Posterior vena cava (tissue), 2 donors: ENCODE data around the gene SMU1. TPM values are rescaled to one million over a fixed set of nuclear protein-coding genes. Genes with fewer than 3 reads are reported as not detected.
"Not testable (repeated sequence)": the region's sequence is repeated elsewhere in the genome, so short reads cannot be mapped to it uniquely, and the experiment has no call there.

ENCODE experiments used
- DNase-seq: peaks from one replicate; pipeline ENCODE4 v3.0.0-alpha.2; 2020; ENCODE audit warnings: low spot score
- intact Hi-C, 2 donors: fragments of 100-400 bp; cut with DNase I; formaldehyde crosslinking; loops; one replicate each; pipeline versions ENCODE4 v1.14.1 to v1.14.2; 2022 to 2023
- total RNA-seq, 2 donors: library from RNA; stranded (reverse); fragmentation: NEBNext Ultra II Directional; extraction: Animal tissue kit (Norgen Biotek cat#: 25700); gene quantifications; one replicate each; pipeline ENCODE4 v1.2.1, GENCODE V29; 2021
- donor health status: DM: yes; HTN: yes; CAD: no.
- donor health status: DM: yes; HTN: yes; CAD: no.

SMU1 gene
- total RNA-seq, 2 donors from 2014 or later = 15.8 to 16.8 TPM

DNA sequence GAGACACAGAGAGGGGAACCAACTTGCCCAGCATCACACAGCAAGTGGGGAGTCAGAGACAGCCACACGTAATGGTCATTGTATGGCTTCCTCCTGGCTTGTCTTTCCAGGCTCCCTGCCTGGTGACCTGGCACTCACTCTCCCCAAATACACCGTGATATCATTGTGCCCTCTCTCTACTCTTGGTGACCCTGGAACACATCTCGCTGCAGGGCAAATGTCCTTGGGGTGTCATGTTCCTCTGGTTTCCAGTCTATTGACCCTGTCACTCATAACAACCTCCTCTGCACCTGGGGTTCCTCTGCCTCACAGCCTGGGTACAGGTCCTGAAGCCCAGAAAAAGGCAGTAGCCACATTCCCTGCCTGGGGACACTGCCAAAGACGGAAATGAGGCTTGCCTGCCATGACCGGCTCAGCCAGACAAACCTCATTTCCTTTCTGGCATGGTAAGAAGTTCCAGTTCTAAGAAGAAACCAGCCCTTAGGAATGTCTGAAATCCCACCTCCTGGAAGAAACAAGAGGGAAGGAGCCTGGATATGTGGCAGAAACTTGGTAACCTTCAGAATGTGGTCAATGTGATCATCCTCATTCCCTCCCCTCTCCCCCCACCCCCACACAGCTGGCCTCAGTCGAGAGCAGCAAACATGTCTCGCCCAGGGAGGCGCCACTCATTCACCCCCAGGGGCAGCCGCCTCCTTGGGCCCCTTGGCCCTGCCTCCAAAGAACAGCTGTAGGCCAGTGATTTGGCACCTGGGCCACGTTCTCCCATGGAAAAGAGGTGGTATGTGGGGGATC lies 30.6 kb upstream of the SMU1 start:
- intact Hi-C loops = loop anchor here in 1 of 2 donors (10.0 kb wide), 1 partner anchor 58 kb away; the partner anchor contains the start of gene B4GALT1

DNA sequence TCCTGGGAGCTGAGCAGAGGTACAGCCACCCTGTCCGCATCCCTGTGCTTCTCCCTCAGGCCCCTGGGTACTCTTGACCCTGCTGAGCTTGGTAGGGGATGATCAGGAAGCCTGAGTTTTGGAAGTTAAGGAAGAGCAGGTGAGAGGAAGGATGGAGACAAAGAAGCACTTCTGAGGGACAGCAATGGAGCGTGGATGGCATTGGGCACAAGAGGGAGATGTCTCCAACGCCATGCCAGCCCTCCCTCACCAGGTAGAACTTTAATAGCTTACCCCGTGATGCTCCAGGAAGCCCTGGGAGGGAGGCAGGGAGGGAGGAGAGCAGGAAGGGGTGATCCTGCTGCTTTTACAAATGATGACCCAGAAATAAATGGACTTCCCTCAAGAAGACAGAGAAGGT lies 29.9 kb upstream of the SMU1 start:
- intact Hi-C loops = loop anchor here in 1 of 2 donors (10.0 kb wide), 1 partner anchor 58 kb away; the partner anchor contains the start of gene B4GALT1
- no peak for DNase-seq

More for the DNA sequence above, 30.6 kb upstream of the SMU1 start:
- peak; percentile 88 for DNase-seq

DNA sequence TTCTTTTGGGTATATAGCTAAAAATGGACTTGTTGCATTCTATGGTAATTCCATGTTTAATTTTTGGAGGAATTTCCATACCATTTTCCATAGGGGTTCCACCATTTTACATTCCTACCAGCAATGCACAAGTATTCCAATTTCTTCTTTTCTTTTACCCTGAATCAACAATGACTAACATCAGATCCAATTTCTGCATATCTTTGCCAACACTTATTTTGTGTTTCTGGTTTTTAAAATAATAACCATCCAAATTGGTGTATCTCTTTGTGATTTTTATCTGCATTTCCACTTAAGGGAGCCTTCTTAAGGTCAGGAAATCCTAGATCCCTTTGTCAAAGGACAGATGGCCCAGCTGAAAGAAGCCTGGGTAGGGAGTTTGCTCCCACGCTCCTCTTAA lies 29.5 kb upstream of the SMU1 start:
- DNase-seq = no peak
- intact Hi-C loops = loop anchor here in 1 of 2 donors (10.0 kb wide), 1 partner anchor 59 kb away; the partner anchor contains the start of gene B4GALT1

DNA sequence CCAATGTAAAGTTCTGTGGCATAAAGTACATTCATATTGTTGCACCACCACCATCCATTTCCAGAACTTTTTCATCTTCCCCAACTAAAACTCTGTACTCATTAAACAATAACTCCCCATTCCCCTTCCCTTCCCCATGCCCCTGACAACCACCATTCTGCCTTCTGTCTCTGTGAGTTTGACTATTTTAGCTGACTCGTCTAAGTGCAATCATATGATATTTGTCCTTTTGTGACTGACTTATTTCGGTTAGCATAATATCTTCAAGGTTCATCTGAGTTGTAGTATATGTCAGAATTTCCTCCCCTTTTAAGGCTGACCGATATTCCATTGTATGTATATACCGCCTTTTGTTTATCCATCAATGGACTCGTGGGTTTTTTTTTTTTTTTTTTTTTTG lies 29.0 kb upstream of the SMU1 start:
- intact Hi-C loops = loop anchor here in 1 of 2 donors (10.0 kb wide), 1 partner anchor 59 kb away; the partner anchor contains the start of gene B4GALT1
- DNase-seq = no peak

DNA sequence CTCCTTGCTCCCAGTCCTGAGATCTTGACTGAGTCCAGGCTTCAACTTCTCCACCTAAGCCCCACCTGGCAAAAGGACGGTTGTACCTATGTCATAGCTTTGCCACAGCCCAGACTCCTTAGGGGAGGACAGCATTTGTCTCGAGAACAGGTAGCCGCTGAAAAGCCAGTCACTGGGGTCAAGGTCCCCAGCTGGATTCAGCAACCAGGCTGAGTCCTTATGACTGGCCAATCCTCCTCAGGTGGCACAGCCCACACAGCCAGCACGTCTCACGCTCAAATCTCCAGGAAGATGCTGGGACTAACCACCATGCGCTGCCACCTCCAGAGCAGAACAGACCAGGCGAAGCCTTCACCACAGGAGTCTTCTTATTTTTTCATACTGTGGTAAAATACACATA lies 27.9 kb upstream of the SMU1 start:
- intact Hi-C loops = loop anchor here (5.0 to 10.0 kb wide), 2 partner anchors 60 to 98 kb away; partner anchors contain the start of gene B4GALT1 (in 1 of the 2)
- DNase-seq = no peak

DNA sequence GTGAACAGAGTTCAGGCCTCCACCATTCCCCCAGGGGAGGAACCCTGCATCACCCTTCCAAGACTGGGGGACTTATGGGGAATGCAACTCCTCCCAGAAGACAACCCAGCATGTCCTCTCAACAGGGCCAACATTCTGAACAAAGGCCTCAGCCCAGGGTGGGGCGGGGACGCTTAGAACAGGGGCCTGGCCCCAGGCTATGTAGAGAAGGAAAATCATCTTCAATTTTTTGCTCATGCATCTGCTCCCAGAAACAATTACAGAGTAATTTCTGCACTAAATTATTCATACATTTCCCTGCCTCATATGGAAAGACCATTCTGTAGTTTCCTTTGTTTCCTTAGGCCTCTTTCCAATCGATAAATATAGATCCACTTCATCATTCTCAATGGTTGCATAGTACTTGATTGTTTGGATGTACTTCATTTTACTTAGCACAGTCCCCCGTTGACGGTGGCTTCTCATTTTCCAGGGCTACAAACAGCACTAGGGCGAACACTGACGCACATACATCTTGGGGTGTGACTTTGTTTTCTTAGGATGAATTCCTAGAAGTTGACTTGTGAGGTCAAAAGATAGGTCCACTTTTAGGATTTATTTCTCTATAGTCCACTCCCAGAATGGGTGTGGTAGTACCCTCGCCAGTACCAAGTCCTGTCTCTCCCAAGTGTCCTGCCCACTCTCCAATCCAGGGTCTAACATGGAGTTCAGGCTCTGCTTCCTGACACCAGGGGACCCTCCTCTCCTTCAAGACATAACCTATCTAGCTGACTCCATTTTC lies 27.2 kb upstream of the SMU1 start:
- intact Hi-C loops = loop anchor here (5.0 to 10.0 kb wide), 2 partner anchors 61 to 99 kb away; partner anchors contain the start of gene B4GALT1 (in 1 of the 2)

DNA sequence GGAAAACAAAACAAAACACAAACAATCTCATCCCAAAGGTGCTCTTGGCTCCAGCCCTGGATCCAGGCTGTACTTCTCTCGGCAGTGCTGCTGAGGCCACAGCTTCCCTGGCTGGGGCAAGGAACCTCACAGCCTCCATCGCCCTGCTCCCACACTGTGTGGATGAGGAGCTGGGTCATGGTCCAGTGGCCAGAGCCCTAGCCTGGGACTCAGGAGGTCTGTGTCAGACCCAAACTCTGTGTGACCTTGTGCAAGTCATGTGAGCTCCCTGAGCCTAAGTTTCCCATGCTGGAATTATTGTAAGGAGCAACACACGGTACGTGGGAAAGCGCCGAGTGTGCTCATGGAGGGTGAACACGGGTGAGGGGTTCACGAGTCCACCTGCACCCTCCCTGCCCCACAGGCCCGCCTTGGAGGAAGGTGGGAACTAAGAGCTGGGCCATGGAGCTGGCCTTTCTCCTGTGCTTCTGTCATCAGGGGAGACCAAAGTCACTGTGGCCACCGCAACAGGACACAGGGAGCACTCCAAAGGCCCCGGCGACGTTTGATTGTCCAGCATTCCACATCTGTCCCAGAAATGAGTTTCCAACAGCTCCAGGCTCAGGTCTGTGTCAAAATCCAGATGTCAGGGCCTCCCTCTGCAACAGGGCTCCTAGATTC lies 26.2 kb upstream of the SMU1 start:
- intact Hi-C loops = loop anchor here (5.0 to 10.0 kb wide), 2 partner anchors 62 to 100 kb away; partner anchors contain the start of gene B4GALT1 (in 1 of the 2)
- no peak for DNase-seq

More for the DNA sequence above, 27.2 kb upstream of the SMU1 start:
- no peak for DNase-seq

DNA sequence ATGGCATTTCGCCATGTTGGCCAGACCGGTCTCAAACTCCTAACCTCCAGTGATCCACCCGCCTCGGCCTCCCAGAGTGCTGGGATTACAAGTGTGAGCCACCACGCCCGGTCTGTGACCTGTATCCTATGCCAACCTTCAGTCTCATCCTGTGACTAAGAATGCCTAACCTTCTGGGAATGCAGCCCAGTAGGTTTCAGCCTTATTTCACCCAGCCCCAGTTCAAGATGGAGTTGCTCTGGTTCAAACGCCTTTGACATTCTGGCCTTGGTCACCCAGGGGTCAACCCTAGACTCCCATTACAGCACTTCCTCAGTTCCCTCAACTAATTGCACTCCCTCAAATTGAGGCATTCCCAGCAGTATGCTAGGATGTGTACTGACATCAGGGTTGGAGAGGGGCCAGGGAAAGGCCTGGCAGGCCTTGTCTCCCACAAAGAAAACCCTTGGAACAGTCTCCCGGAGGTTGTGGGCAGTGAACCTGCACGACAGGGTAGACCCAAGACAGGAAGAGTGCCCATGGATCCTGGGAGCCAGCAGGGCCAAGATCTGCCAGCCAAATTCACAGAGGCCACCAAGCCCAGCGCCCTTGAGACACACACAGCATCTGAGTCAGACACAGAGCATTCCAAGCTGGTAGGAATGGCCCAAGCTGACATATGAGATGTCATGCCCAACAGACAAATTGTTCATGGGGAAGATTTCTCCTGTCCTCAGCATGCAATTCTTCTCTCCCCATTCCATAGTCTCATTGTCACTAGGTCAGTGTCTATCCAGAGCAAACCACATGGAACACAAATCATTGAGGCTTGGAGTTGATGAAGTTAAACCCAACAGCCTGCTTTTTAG lies 24.9 kb upstream of the SMU1 start:
- intact Hi-C loops = loop anchor here (5.0 to 10.0 kb wide), 2 partner anchors 63 to 101 kb away; partner anchors contain the start of gene B4GALT1 (in 1 of the 2)
- DNase-seq = no peak

DNA sequence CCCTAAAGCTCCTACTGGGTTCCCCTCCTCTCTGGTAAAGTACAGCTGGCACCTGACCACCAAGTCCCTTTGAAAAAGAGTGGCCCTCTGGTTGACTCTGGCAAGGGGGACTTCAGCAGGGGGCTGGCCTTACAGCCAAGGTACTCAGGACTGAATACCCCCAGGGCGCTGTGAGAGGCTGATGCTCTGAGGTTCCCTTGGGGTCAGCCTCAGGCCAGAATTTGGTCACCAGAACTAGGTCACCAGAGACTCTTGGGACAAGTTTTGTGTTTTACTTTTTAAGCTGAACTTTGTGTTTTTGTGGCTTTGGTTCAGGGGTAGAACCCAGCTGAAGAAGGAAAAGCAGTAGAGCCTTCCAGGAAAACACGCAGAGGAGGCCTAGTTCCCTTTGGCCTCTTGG lies 23.3 kb upstream of the SMU1 start:
- intact Hi-C loops = loop anchor here (5.0 to 10.0 kb wide), 2 partner anchors 65 to 103 kb away; partner anchors contain the start of gene B4GALT1 (in 1 of the 2)
- DNase-seq = no peak

DNA sequence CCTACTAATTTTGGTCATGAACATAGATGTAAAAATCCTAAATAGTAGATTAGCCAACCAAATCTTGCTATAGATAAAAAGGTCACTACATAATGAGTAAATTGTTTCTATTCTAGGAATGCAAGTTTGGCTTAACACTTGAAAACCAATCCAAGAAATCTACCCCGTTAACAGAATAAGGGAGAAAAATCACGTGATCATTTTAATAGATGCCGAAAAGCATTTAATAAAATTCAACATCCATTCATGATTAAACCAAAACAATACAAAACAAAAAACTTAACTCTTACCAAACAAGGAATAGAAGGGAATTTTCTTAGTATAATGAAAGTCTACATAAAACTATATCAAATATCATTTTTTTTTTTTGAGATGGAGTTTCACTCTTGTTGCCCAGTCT lies 20.7 kb upstream of the SMU1 start:
- no peak for DNase-seq
- intact Hi-C loops = no loop called here

DNA sequence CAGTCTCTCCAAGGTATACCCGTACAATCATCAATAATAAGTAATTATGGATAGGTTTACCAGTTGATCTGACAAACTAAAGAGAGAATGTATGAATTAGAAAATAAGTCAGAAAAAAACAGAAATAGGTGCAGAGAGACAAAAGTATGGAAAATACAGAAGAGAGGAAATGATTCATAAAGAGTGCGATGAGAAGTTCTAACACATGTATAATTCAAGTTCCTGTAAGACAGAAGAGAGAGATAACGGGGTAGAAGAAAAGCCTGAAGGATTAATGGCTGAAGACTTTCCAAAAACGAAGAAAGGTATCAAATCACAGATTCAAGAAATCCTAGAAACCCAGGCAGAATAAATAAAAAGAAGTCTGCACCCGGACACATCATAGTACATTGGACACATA lies 16.2 kb upstream of the SMU1 start:
- DNase-seq = no peak
- intact Hi-C loops = no loop called here

DNA sequence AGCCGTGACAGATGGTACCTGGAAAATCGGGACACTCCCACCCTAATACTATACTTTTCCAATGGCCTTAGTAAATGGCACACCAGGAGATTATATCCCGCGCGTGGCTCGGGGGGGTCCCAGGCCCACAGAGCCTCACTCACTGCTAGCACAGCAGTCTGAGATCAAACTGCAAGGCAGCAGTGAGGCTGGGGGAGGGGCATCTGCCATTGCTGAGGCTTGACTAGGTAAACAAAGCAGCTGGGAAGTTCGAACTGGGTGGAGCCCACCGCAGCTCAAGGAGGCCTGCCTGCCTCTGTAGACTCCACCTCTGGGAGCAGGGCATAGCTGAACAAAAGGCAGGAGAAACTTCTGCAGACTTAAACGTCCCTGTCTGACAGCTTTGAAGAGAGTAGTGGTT lies 9.2 kb upstream of the SMU1 start:
- DNase-seq = not testable (repeated sequence)
- intact Hi-C loops = loop anchor here in 1 of 2 donors (2.0 kb wide), 1 partner anchor 141 kb away; no protein-coding TSS in a partner anchor

DNA sequence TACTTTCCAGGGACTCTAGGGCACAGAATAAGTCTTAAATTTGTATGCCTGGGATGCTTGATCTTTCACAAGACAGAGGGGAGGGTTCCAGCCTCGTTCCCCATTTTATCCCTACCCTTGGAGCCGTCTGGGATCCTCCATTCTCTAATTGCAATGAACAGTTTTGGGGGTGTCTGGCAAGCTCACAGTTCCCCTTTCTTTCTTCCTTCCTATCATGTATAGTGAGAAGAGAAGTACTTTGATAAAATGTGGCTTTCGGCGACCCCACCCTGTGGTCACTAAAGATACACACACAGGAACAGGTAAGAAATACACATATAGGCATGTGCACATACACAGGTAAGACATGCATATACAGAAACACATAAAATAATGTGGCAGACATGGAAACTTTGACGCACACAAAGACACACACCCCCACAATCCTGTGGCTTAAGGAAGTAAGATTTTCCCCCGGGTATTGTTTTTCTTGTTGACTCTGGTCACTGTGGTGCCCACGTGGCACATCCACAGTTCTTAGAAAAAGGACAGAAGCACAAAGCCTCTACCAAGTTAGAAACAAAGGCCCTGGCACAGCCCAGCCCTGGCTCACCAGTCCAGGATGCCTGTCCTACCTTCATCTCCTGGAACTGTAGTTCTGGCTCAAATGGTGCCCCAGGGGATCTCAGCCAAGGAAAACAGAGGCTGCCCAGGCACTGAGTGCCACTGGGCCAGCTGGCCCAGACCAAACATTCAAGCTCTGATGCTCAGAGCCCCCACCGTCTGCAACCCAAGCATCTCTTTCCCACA lies 6.3 kb upstream of the SMU1 start:
- intact Hi-C loops = loop anchor here in 1 of 2 donors (2.0 kb wide), 1 partner anchor 144 kb away; no protein-coding TSS in a partner anchor
- DNase-seq = no peak

DNA sequence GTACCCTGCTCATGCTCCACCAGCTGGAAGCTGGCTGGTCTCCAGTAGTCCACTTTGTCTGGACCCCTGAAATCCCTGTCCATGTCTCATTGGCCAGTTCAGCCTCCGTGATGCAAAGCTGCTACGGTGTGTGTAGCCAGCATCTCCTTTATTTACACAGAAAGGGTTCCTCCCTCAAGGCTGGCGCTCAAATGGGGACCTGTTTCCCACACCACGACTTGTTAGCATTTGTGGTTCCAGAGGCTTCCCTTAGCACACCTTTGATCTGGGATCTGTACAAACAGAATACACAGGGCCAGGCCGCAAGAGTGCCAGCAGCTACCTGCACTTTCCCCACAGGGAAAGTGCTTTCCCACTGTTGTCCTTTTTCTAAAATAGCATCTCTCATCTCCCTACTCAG lies 5.7 kb upstream of the SMU1 start:
- DNase-seq = no peak
- intact Hi-C loops = loop anchor here in 1 of 2 donors (2.0 kb wide), 1 partner anchor 145 kb away; no protein-coding TSS in a partner anchor

DNA sequence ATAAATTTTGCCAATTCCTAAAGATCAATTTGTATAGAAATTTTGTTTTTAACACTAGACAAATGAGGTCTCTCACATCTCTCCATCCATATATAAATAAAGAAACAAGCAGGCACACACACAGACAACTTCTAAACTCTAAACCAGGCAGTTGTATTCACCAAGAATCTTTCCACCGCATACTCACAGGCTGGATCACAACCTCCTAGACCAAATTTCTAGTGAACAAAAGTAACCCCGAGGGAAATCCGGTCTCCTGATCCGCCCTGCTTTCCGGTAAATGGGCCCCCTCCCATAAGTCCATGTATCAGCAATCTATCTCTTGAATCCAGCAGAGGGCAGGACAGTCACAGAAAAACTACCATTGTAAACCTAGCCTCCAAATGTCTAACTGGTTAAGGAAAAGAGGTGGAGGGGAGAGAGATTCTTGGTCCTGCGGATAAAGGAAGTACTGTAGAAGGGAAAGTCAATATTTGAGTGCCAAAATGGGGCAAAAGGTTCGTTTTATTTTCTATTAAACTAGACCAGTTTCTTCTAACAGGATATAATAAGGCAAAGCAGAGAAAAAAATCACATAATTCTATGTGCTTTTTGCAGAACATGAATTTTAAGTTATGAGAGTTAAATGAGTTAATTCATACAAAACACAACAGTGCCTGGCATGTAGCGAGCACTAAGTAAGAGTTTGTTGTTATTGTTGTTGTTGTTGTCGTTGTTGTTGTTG lies 4.8 kb upstream of the SMU1 start:
- intact Hi-C loops = no loop called here
- DNase-seq = no peak

DNA sequence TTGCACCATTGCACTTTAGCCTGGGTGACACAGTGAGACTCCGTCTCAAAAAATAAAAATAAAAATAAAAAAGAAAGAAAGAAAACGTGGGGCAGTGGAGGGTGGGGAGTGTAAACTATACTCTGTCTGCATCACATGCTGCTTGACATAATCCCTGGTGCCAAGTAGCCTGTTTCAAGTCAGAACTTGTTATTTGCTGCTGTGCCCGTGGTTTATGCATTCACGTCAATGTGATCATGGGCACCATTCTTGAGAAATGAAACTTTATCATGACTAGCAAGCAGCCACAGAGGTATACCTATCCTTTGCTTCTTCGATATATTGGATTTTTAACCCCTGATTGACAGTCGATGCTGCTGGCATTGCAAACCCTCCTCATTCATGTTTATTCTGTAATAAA lies 4.1 kb upstream of the SMU1 start:
- no peak for DNase-seq
- intact Hi-C loops = no loop called here

DNA sequence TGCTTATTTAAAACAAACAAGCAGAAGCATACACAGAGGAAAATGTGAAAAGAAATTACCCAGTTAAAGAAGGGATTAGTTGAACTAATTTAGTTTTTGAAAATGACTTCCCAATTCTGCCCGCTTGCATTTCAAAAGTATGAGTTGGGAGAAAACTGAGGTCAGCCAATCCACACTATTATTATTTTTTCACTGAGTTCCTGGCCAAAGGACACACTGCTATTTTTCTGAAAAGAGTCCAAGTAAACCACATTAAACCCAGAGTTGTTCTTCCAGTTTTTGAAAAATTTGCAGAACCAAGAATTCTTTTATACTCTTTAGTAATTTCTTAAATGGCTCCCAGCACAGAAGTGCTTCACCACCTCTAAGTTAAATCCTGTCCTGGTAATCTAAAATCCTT lies 7.5 kb downstream of the SMU1 start:
- no peak for DNase-seq
- intact Hi-C loops = no loop called here
